GM12878 (cell line): ENCODE measurements around the gene TUBD1. TPM values are rescaled to one million over a fixed set of nuclear protein-coding genes. Genes with fewer than 3 reads are reported as not detected.
"Not testable (repeated sequence)": the region's sequence is repeated elsewhere in the genome, so short reads cannot be mapped to it uniquely, and the experiment has no call there.

Experiments
- ATAC-seq: fragments of 200-7000 bp; cut with Tn5 transposase; 3 replicates; pipeline ENCODE4 v1.9.1; 2020; ENCODE audit warnings: mild to moderate bottlenecking, moderate library complexity
- BruUV-seq: library from RNA; stranded (reverse); fragments of 400-500 nt; replicated peaks from 2 replicates; lab custom pipeline; 2021; lab: Mats Ljungman, UMichigan
- CTCF ChIA-PET: fragments of 300-600 bp; sonication (Branson Sonifier 250); formaldehyde crosslinking; extraction: SDS; loops from one replicate; lab custom pipeline; 2021; ENCODE audit warnings: inconsistent platforms; lab: Yijun Ruan, JAX
- POLR2A ChIA-PET: fragments of 350-600 bp; formaldehyde crosslinking; extraction: SDS; loops from one replicate; lab custom pipeline; 2021; ENCODE audit warnings: inconsistent platforms; lab: Charles Lee
- RAD21 ChIA-PET: fragments of 300-600 bp; sonication (Branson Sonifier 250); formaldehyde crosslinking; loops from one replicate; lab custom pipeline; 2023; ENCODE audit warnings: antibody characterized with exemption; ENCODE audit not compliant: unreplicated experiment; lab: Charles Lee
- SMC1A ChIA-PET: fragments of 300-600 bp; sonication (Branson Sonifier 250); formaldehyde crosslinking; loops from one replicate; lab custom pipeline; 2023; ENCODE audit not compliant: unreplicated experiment, uncharacterized antibody; lab: Charles Lee
- DNase-seq: peaks from one replicate; pipeline ENCODE4 v3.0.0-alpha.2; 2011; ENCODE audit warnings: low read depth, low spot score
- FAIRE-seq: peaks from 3 replicates; lab custom pipeline; 2011; peaks lifted over from hg19 to GRCh38; lab: Jason Lieb, UNC
- H2AFZ ChIP-seq: 2 replicates; pipeline ENCODE4 v1.6.0; 2011; ENCODE audit warnings: low read depth, low read length, control low read depth; ENCODE audit not compliant: control insufficient read depth
- H3K27ac ChIP-seq: 2 replicates; pipeline ENCODE4 v1.5.1; 2011; ENCODE audit warnings: control low read depth; ENCODE audit not compliant: control insufficient read depth, insufficient read depth
- H3K27me3 ChIP-seq, 2 experiments: replicated peaks in 1 of 2; 2 replicates each; pipeline versions ENCODE4 v1.6.0 to v1.6.1; 2011; ENCODE audit warnings: low read length in 1 of 2; ENCODE audit not compliant: control insufficient read depth in 2 of 2, insufficient read depth in 2 of 2
- H3K36me3 ChIP-seq, 2 experiments: 2 replicates each; pipeline ENCODE4 v1.5.1; 2011; ENCODE audit warnings: low read length in 1 of 2; ENCODE audit not compliant: control insufficient read depth in 2 of 2, insufficient read depth in 2 of 2
- H3K4me1 ChIP-seq: 2 replicates; pipeline ENCODE4 v1.6.1; 2011; ENCODE audit warnings: mild to moderate bottlenecking, low read length, moderate library complexity, mixed read lengths; ENCODE audit not compliant: control insufficient read depth, insufficient read depth
- H3K4me2 ChIP-seq: 2 replicates; pipeline ENCODE4 v1.6.0; 2011; ENCODE audit warnings: control low read depth; ENCODE audit not compliant: control insufficient read depth, insufficient read depth
- H3K4me3 ChIP-seq: fragments of 200-600 bp; sonication (generic); 2 replicates; pipeline ENCODE4 v1.5.1; 2016
- H3K79me2 ChIP-seq: 2 replicates; pipeline ENCODE4 v1.6.0; 2011; ENCODE audit warnings: low read length; ENCODE audit not compliant: control insufficient read depth, insufficient read depth
- H3K9ac ChIP-seq: 2 replicates; pipeline ENCODE4 v1.8.0; 2011; ENCODE audit warnings: low read length, control low read depth, mixed read lengths; ENCODE audit not compliant: control insufficient read depth, insufficient read depth
- H3K9me3 ChIP-seq: replicated peaks from 3 replicates; pipeline ENCODE4 v1.5.1; 2011; ENCODE audit warnings: mild to moderate bottlenecking, low read length; ENCODE audit not compliant: control insufficient read depth, insufficient read depth
- H4K20me1 ChIP-seq: 2 replicates; pipeline ENCODE4 v1.6.0; 2011; ENCODE audit not compliant: control insufficient read depth, insufficient read depth
- CTCF ChIP-seq, 3 experiments: IDR thresholded peaks in 2 of 3; conservative IDR thresholded peaks in 1 of 3; 2 replicates each; pipeline ENCODE4 v1.5.1; 2011; ENCODE audit warnings: low read depth in 3 of 3, low read length in 3 of 3, mild to moderate bottlenecking in 3 of 3, control low read depth in 2 of 3, moderate library complexity in 2 of 3, inconsistent platforms in 1 of 3, mixed read lengths in 1 of 3; ENCODE audit not compliant: control insufficient read depth in 2 of 3, insufficient read depth in 1 of 3; ENCODE audit errors: extremely low read depth in 1 of 3
- DPF2 ChIP-seq: fragments of 450-650 bp; IDR thresholded peaks from 2 replicates; pipeline ENCODE4 v1.6.1; 2017; ENCODE audit warnings: mild to moderate bottlenecking
- WGBS: methylation state at CpG from one replicate; pipeline ENCODE4 v1.1.6; 2016; ENCODE audit warnings: low lambda C conversion rate; ENCODE audit not compliant: insufficient replicate concordance, insufficient coverage; ENCODE audit errors: missing lambda C conversion rate; 5-methylcytosine and 5-hydroxymethylcytosine counted together
- in situ Hi-C: fragments of 300-500 bp; cut with MboI; formaldehyde crosslinking; loops from 9 replicates; pipeline ENCODE4 v1.14.3; 2018; ENCODE audit warnings: mixed read lengths
- intact Hi-C: fragments of 100-400 bp; cut with micrococcal nuclease; formaldehyde crosslinking; loops from one replicate; pipeline ENCODE4 v1.14.2; 2022; ENCODE audit not compliant: unreplicated experiment
- polyA plus RNA-seq, 11 experiments: library from polyadenylated mRNA; depleted of rRNA in 4 of 11; unstranded in 6 of 11; stranded (reverse) in 5 of 11; fragments of >200 nt; fragmentation: Nextera tagmentation in 4 of 11; fragmentation: Illumina TruSeq in 1 of 11; extraction: Ambion mirVana in 4 of 11; extraction: Trizol in 1 of 11; gene quantifications; 1 replicate in 1 of 11; 2 replicates in 10 of 11; pipeline versions ENCODE4 v1.2.1 to v1.2.3, GENCODE V29; 2011 to 2016; ENCODE audit warnings: inconsistent platforms in 2 of 11, missing spikeins in 2 of 11, low read depth in 1 of 11
- total RNA-seq, 4 experiments: library from RNA; depleted of rRNA in 3 of 4; stranded (reverse); fragments of >200 nt in 3 of 4; fragmentation: Illumina TruSeq in 1 of 4; extraction: Trizol in 1 of 4; gene quantifications; 2 replicates each; pipeline versions ENCODE4 v1.2.1 to v1.2.3, GENCODE V29; 2013 to 2021
- TF ChIP-seq, protein P1 (sequence below): fragments of 450-650 bp; IDR thresholded peaks from 2 replicates; pipeline ENCODE4 v1.6.1; 2016; ENCODE audit warnings: mild to moderate bottlenecking, moderate library complexity, borderline replicate concordance

TUBD1 gene
- total and polyA plus RNA-seq, 10 of the 15 experiments (the other 5 are each of a cell fraction or from before 2014, with no cell fraction given): 5.3 to 10.8 (median 8.3) TPM

DNA sequence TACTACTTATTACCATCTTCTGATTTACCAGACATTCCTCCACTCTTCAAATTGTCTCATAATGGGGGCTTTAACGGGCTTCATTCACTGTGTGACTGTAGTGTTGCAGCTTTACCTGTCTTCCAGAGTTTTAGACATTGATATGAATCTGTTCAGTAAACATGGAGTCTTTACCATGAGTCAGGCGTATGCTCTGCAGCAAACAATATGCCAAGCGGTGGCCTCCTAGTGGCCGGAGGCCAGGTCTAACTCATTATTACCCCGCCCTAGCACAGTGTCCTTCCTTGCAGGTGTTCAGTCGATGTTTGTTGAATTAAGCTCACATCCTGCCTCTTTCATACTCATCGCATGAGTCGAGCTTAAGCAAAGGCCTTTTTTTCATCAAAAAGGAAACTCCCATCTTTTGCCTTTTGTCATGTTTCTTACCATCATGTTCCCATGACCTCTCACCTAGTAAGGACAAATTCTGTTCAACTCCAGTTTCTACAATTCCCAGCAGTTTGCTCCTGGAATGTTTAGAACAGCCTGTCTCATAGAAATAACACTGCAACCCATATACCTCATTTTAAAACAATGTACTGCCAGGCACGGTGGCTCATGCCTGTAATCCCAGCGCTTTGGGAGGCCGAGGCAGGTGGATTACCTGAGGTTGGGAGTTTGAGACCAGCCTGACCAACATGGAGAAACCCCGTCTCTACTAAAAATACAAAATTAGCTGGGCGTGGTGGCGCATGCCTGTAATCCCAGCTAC lies 39.4 kb downstream of the TUBD1 start (continued):
- TF ChIP-seq CTCF (IDR thresholded peaks at IDR 0.05 in 2 of 3, conservative IDR thresholded peaks at IDR 0.05 in 1 of 3; ENCODE audit: control insufficient read depth in 2 of 3, extremely low read depth in 1 of 3, insufficient read depth in 1 of 3, low read depth in 3 of 3, low read length in 3 of 3) (peak; percentile 33 to 54 (median 42); a peak in 5 of 6 replicates), DPF2 (no peak)
- TF ChIP-seq, protein P1, sequence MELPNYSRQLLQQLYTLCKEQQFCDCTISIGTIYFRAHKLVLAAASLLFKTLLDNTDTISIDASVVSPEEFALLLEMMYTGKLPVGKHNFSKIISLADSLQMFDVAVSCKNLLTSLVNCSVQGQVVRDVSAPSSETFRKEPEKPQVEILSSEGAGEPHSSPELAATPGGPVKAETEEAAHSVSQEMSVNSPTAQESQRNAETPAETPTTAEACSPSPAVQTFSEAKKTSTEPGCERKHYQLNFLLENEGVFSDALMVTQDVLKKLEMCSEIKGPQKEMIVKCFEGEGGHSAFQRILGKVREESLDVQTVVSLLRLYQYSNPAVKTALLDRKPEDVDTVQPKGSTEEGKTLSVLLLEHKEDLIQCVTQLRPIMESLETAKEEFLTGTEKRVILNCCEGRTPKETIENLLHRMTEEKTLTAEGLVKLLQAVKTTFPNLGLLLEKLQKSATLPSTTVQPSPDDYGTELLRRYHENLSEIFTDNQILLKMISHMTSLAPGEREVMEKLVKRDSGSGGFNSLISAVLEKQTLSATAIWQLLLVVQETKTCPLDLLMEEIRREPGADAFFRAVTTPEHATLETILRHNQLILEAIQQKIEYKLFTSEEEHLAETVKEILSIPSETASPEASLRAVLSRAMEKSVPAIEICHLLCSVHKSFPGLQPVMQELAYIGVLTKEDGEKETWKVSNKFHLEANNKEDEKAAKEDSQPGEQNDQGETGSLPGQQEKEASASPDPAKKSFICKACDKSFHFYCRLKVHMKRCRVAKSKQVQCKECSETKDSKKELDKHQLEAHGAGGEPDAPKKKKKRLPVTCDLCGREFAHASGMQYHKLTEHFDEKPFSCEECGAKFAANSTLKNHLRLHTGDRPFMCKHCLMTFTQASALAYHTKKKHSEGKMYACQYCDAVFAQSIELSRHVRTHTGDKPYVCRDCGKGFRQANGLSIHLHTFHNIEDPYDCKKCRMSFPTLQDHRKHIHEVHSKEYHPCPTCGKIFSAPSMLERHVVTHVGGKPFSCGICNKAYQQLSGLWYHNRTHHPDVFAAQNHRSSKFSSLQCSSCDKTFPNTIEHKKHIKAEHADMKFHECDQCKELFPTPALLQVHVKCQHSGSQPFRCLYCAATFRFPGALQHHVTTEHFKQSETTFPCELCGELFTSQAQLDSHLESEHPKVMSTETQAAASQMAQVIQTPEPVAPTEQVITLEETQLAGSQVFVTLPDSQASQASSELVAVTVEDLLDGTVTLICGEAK: no peak

GRCh38 chr17:59852847-59853167 lies 39.9 kb downstream of the TUBD1 start:
- ChIA-PET SMC1A (interaction anchor here (0.6 to 2.0 kb wide), 4 partner anchors 21 to 94 kb away, joined by 3 to 5 read pairs (median 4); no protein-coding TSS in a partner anchor), RAD21 (interaction anchor here (0.8 to 1.3 kb wide), 5 partner anchors 10 to 65 kb away, joined by 3 to 5 read pairs (median 4); no protein-coding TSS in a partner anchor), CTCF (interaction anchor here (1.0 to 2.0 kb wide), 6 partner anchors 9 to 230 kb away, joined by 3 to 7 read pairs (median 4); no protein-coding TSS in a partner anchor)
- H3K4me2 ChIP-seq, POLR2A ChIA-PET, DNase-seq, H3K36me3 ChIP-seq, H3K9me3 ChIP-seq, H3K4me3 ChIP-seq, FAIRE-seq, H3K27ac ChIP-seq, BruUV-seq, ATAC-seq, H3K79me2 ChIP-seq, intact Hi-C loops, in situ Hi-C loops, H3K27me3 ChIP-seq, H4K20me1 ChIP-seq, H3K9ac ChIP-seq: not testable (repeated sequence)
- Histone ChIP-seq H2AFZ (peak overlapping the region; percentile 13), H3K4me1 (peaks cover 17% of the 10 kb centered on the region)
- WGBS: over 99% methylated on average over 7 of the region's 7 CpGs
